Osteoblast (primary cell): Measurements from ENCODE around the gene DAAM2. TPM values are rescaled to one million over a fixed set of nuclear protein-coding genes. Genes with fewer than 3 reads are reported as not detected.

ENCODE experiments used
- DNase-seq: peaks from one replicate; pipeline ENCODE4 v3.0.0; 2011; ENCODE audit warnings: low spot score, mixed read lengths; ENCODE audit not compliant: insufficient read length; ENCODE audit errors: missing footprints
- H2AFZ ChIP-seq: 2 replicates; pipeline ENCODE4 v1.6.0; 2011; ENCODE audit warnings: mild to moderate bottlenecking, low read length
- H3K27ac ChIP-seq: 2 replicates; pipeline ENCODE4 v1.5.1; 2011; ENCODE audit warnings: mild to moderate bottlenecking, low read depth, low read length, moderate library complexity
- H3K27me3 ChIP-seq: 2 replicates; pipeline ENCODE4 v1.6.0; 2012; ENCODE audit warnings: mild to moderate bottlenecking, control low read depth, inconsistent platforms, low read length, moderate library complexity; ENCODE audit not compliant: insufficient read depth
- H3K36me3 ChIP-seq: 2 replicates; pipeline ENCODE4 v1.5.1; 2011; ENCODE audit warnings: mild to moderate bottlenecking, low read length, control low read depth, moderate library complexity; ENCODE audit not compliant: insufficient read depth
- H3K4me1 ChIP-seq: 2 replicates; pipeline ENCODE4 v1.5.1; 2011; ENCODE audit warnings: mild to moderate bottlenecking, low read length, control low read depth, moderate library complexity; ENCODE audit not compliant: insufficient read depth
- H3K4me2 ChIP-seq: 2 replicates; pipeline ENCODE4 v1.6.0; 2011; ENCODE audit warnings: mild to moderate bottlenecking, low read length; ENCODE audit not compliant: insufficient read depth
- H3K4me3 ChIP-seq: fragments of 200-600 bp; sonication (generic); 3 replicates; pipeline ENCODE4 v1.5.1; 2012; ENCODE audit warnings: mild to moderate bottlenecking, low read length, inconsistent platforms; ENCODE audit not compliant: insufficient read depth
- H3K79me2 ChIP-seq: 2 replicates; pipeline ENCODE4 v1.6.0; 2012; ENCODE audit warnings: mild to moderate bottlenecking, low read length, control low read depth, inconsistent platforms; ENCODE audit not compliant: insufficient read depth
- H3K9me3 ChIP-seq: 2 replicates; pipeline ENCODE4 v1.5.1; 2011; ENCODE audit warnings: low read depth, low read length, control low read depth
- H4K20me1 ChIP-seq: 2 replicates; pipeline ENCODE4 v1.6.0; 2012; ENCODE audit warnings: mild to moderate bottlenecking, low read length, control low read depth; ENCODE audit not compliant: insufficient read depth
- CTCF ChIP-seq: IDR thresholded peaks from 2 replicates; pipeline ENCODE4 v1.5.1; 2011; ENCODE audit warnings: mild to moderate bottlenecking, low read depth, low read length, moderate library complexity; ENCODE audit errors: extremely low read depth
- total RNA-seq: library from RNA; depleted of rRNA; stranded (reverse); fragments of >200 nt; gene quantifications from 2 replicates; pipeline ENCODE4 v1.2.3, GENCODE V29; 2012

DAAM2 gene
- total RNA-seq, 1 donor: 29.0 TPM

- Histone ChIP-seq H3K27ac (no peak overlapping the region), H3K36me3 (peaks cover 7% of the 10 kb centered on the region), H3K4me1 (peaks cover 13% of the 10 kb centered on the region), H3K27me3 (no peaks in the 10 kb centered on the region), H3K9me3 (no peaks in the 10 kb centered on the region), H4K20me1 (peaks cover 11% of the 10 kb centered on the region), H3K4me3 (no peak overlapping the region), H3K79me2 (no peaks in the 10 kb centered on the region), H3K4me2 (no peak overlapping the region), H2AFZ (no peak overlapping the region)
- no peak for DNase-seq
- no peak for TF ChIP-seq CTCF
Measured at GRCh38 chr6:39926668-39927067, 134.5 kb downstream of the DAAM2 start.

- H2AFZ ChIP-seq: no peak overlapping the region
- peaks cover 11% of the 10 kb centered on the region for H4K20me1 ChIP-seq
- no peak overlapping the region for H3K27ac ChIP-seq
- no peak overlapping the region for H3K4me3 ChIP-seq
- peaks cover 3% of the 10 kb centered on the region for H3K79me2 ChIP-seq
- no peaks in the 10 kb centered on the region for H3K9me3 ChIP-seq
- H3K27me3 ChIP-seq: no peaks in the 10 kb centered on the region
- peak; percentile 94 for DNase-seq
- peaks cover 13% of the 10 kb centered on the region for H3K4me1 ChIP-seq
- no peak for TF ChIP-seq CTCF
- H3K36me3 ChIP-seq: peaks cover 7% of the 10 kb centered on the region
- H3K4me2 ChIP-seq: no peak overlapping the region
Measured at GRCh38 chr6:39927159-39927558, 135.0 kb downstream of the DAAM2 start.

- no peak overlapping the region for H3K27ac ChIP-seq
- no peak overlapping the region for H2AFZ ChIP-seq
- peaks cover 22% of the 10 kb centered on the region for H3K4me1 ChIP-seq
- no peak overlapping the region for H3K4me3 ChIP-seq
- no peak overlapping the region for H3K4me2 ChIP-seq
- no peaks in the 10 kb centered on the region for H3K27me3 ChIP-seq
- no peaks in the 10 kb centered on the region for H3K9me3 ChIP-seq
- no peak for TF ChIP-seq CTCF
- H3K36me3 ChIP-seq: peaks cover 7% of the 10 kb centered on the region
- peaks cover 19% of the 10 kb centered on the region for H3K79me2 ChIP-seq
- peaks cover 11% of the 10 kb centered on the region for H4K20me1 ChIP-seq
- DNase-seq: no peak
Measured at GRCh38 chr6:39929039-39929732, 137.0 kb downstream of the DAAM2 start.

GRCh38 chr6:39929733-39930461 lies 137.7 kb downstream of the DAAM2 start:
- H3K27me3 ChIP-seq: no peaks in the 10 kb centered on the region
- no peak for TF ChIP-seq CTCF
- peaks cover 11% of the 10 kb centered on the region for H4K20me1 ChIP-seq
- H3K36me3 ChIP-seq: peaks cover 3% of the 10 kb centered on the region
- H3K4me3 ChIP-seq: no peak overlapping the region
- no peak overlapping the region for H2AFZ ChIP-seq
- peak overlapping the region; percentile 61 for H3K4me2 ChIP-seq
- H3K4me1 ChIP-seq: peaks cover 27% of the 10 kb centered on the region
- peak; percentile 94 for DNase-seq
- H3K79me2 ChIP-seq: peaks cover 19% of the 10 kb centered on the region
- H3K9me3 ChIP-seq: no peaks in the 10 kb centered on the region
- H3K27ac ChIP-seq: peak overlapping the region; percentile 53
